Aorta (tissue), 5 donors: ENCODE measurements around the gene ARHGAP32. TPM values are rescaled to one million over a fixed set of nuclear protein-coding genes. Genes with fewer than 3 reads are reported as not detected.

Source experiments
- ATAC-seq: fragments of 200-7000 bp; cut with Tn5 transposase; one replicate; pipeline ENCODE4 v1.9.1; 2022; ENCODE audit warnings: moderate library complexity; ENCODE audit not compliant: low FRiP score
- DNase-seq, 2 donors: peaks; one replicate each; pipeline ENCODE4 v3.0.0-alpha.2; 2020
- H3K27ac ChIP-seq, 2 donors: one replicate each; pipeline ENCODE4 v1.5.1; 2013; ENCODE audit warnings: low read length in 2 of 2, mild to moderate bottlenecking in 2 of 2, moderate library complexity in 2 of 2, control low read depth in 1 of 2, inconsistent platforms in 1 of 2, low read depth in 1 of 2
- H3K27me3 ChIP-seq, 2 donors: one replicate each; pipeline ENCODE4 v1.6.1; 2013; ENCODE audit warnings: control low read depth in 1 of 2, low read length in 1 of 2, mild to moderate bottlenecking in 1 of 2, moderate library complexity in 1 of 2; ENCODE audit not compliant: insufficient read depth in 2 of 2, control insufficient read depth in 1 of 2
- H3K36me3 ChIP-seq, 2 donors: one replicate each; pipeline ENCODE4 v1.6.1; 2013; ENCODE audit warnings: control low read depth in 1 of 2, low read length in 1 of 2, mild to moderate bottlenecking in 1 of 2; ENCODE audit not compliant: insufficient read depth in 2 of 2, control insufficient read depth in 1 of 2
- H3K4me1 ChIP-seq, 2 donors: one replicate each; pipeline ENCODE4 v1.6.1; 2013; ENCODE audit warnings: low read length in 2 of 2, control low read depth in 1 of 2, mild to moderate bottlenecking in 1 of 2, moderate library complexity in 1 of 2; ENCODE audit not compliant: insufficient read depth in 2 of 2, control insufficient read depth in 1 of 2
- H3K4me3 ChIP-seq, 2 donors: one replicate each; pipeline ENCODE4 v1.5.1; 2013; ENCODE audit warnings: low read length in 2 of 2, control low read depth in 1 of 2, mild to moderate bottlenecking in 1 of 2
- H3K9me3 ChIP-seq: one replicate; pipeline ENCODE4 v1.6.1; 2013; ENCODE audit warnings: mild to moderate bottlenecking, low read length; ENCODE audit not compliant: control insufficient read depth
- WGBS, 2 donors: extraction: QIAGEN DNeasy Blood & Tissue Kit; methylation state at CpG; one replicate each; pipeline ENCODE4 v1.1.7; 2013; 5-methylcytosine and 5-hydroxymethylcytosine counted together
- intact Hi-C, 2 donors: fragments of 100-400 bp; cut with DNase I; formaldehyde crosslinking; loops; one replicate each; pipeline versions ENCODE4 v1.14.2 to v1.15.0; 2022
- polyA plus RNA-seq, 2 donors: library from polyadenylated mRNA; stranded (reverse); fragments of 200-250 nt; gene quantifications; one replicate each; pipeline ENCODE4 v1.2.3, GENCODE V29; 2013
- total RNA-seq, 2 donors: library from RNA; stranded (reverse); fragmentation: NEBNext Ultra II Directional; extraction: Animal tissue kit (Norgen Biotek cat#: 25700); gene quantifications; one replicate each; pipeline ENCODE4 v1.2.1, GENCODE V29; 2021
- donor health status: healthy with polysubstance abuse.
- donor health status: Bipolar disorder and iron deficiency.
- donor health status: DM: no; HTN: no; CAD: no.
- donor health status: DM: no; HTN: no; CAD: no.
- donor health status: DM: yes; HTN: yes; CAD: no.

ARHGAP32 gene
- total and polyA plus RNA-seq, 4 donors = 1.8 to 21.3 (median 8.9) TPM

DNA sequence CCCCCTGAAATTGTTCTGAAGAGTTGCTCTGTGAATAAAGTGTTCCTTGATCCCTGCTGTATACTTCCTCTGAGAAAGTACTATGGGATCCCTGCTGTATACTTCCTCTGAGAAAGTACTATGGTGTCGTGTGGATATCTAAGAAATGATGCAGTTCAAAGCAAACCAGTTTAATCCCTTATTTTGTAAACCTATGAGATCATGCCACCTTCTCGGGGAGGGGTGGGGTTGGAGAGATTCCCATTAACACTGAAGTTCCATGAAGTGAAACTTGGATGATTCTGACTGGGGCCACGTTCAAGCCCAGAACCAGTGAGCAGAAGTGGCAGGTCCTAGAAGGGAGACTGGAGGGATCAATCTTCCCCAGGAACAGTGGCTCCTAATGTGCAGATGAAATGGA is 236.5 kb downstream of the ARHGAP32 start:
- Histone ChIP-seq H3K36me3 (no peaks in the 10 kb centered on the region), H3K27ac (no peak overlapping the region), H3K4me3 (no peak overlapping the region), H3K4me1 (no peaks in the 10 kb centered on the region), H3K27me3 (no peaks in the 10 kb centered on the region), H3K9me3 (no peaks in the 10 kb centered on the region)
- ATAC-seq (no peak), DNase-seq (no peak)
- 35 to 61% methylated on average over 3 of the region's 3 CpGs for WGBS, 2 donors
- intact Hi-C loops = loop anchor here (1.0 to 2.0 kb wide), 2 partner anchors 71 to 72 kb away; no protein-coding TSS in a partner anchor

DNA sequence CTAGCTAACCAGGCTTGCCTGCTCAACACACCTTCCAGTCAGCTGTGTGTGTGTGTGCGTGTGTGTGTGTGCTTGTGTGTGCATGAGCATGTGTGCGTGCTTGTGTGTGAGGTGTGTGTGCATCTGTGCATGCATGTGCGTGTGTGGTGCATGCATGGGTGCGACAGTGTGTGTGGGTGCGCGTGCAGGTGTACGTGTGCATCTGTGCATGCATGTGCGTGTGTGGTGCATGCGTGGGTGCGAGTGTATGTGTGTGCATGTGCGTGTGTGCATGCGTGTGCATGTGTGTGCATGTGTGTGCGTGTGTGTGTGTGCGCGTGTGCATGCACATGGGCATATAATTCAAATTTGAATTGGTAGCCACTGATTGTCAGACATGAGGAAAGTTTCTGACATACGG is 239.0 kb downstream of the ARHGAP32 start:
- ATAC-seq (no peak), DNase-seq (no peak)
- 91 to 96% methylated on average over 16 of the region's 16 CpGs for WGBS, 2 donors
- intact Hi-C loops = no loop called here
- H3K9me3 ChIP-seq = no peaks in the 10 kb centered on the region
- H3K36me3 ChIP-seq = no peaks in the 10 kb centered on the region
- no peak overlapping the region for H3K27ac ChIP-seq
- no peaks in the 10 kb centered on the region for H3K4me1 ChIP-seq
- H3K27me3 ChIP-seq = no peaks in the 10 kb centered on the region
- H3K4me3 ChIP-seq = no peak overlapping the region

DNA sequence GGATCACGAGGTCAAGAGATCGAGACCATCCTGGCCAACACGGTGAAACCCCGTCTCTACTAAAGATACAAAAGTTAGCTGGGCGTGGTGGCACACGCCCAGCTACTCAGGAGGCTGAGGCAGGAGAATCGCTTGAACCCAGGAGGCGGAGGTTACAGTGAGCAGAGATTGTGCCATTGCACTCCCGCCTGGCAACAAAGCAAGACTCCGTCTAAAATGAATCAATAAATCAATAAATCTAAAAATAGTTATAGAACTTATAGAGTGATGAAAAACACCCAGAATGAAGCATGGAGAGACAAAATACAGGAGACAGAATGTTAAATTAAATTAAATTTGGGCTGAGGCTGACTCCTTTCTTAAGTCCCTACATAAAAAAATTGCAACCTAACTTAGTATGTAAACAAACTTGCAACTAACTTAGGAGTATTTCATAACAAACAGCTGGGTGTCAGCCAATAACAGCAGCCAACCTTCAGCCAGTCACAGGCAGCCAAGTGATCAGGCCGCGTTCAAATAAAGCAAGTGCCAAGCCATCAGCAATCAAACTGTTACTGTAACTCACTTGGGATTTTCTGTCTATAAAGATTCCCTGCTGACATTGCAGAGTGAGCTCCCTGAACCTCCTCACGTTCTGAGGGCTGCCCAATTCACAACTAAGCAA is 242.2 kb downstream of the ARHGAP32 start:
- no peaks in the 10 kb centered on the region for H3K4me1 ChIP-seq
- intact Hi-C loops = no loop called here
- 78 to 79% methylated on average over 13 of the region's 13 CpGs for WGBS, 2 donors
- no peaks in the 10 kb centered on the region for H3K36me3 ChIP-seq
- ATAC-seq = no peak
- no peak for DNase-seq
- no peaks in the 10 kb centered on the region for H3K27me3 ChIP-seq
- no peaks in the 10 kb centered on the region for H3K9me3 ChIP-seq
- H3K4me3 ChIP-seq = no peak overlapping the region
- no peak overlapping the region for H3K27ac ChIP-seq

DNA sequence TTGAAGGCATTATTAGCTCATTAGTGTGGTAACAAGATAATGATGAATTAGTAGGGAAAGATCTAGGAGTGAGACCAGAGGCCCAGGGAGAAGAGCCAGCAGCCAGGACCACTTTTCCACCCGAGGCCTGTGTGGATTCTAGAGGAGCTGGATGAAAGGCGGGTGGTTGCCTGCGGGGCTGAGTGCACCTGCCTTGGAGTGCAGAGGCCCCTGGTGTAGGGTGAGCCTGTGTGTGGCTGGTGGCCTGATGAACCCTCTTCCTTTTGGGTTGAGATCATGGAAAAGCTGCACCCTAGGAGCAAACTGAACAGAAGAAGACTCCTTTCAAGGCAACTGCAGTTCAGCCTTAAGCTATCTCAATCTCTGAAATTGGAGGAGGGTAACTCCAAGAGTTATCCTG is 243.5 kb downstream of the ARHGAP32 start:
- Histone ChIP-seq H3K27me3 (no peaks in the 10 kb centered on the region), H3K36me3 (no peaks in the 10 kb centered on the region), H3K4me1 (no peaks in the 10 kb centered on the region), H3K27ac (no peak overlapping the region), H3K9me3 (no peaks in the 10 kb centered on the region), H3K4me3 (no peak overlapping the region)
- DNase-seq (no peak), ATAC-seq (no peak)
- 54 to 66% methylated on average over 3 of the region's 3 CpGs for WGBS, 2 donors
- intact Hi-C loops = no loop called here

DNA sequence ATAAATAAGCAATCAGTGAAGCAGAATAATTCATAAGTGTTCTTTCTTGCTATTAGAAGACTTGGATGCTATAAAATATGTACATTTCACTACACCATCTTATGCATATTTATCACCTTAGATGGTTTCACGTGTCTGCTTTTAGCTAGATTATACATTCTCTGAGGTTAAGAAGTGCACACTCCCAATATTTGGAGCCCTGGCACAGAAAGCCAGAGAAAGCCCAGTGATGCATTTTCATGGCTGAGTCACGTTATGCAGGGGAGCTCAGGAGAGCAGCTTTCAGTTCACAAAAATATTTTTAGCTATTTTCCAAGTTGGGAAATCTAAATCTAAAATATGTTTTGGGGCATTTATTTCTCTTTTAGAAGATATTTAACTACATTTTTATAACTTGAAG is 244.4 kb downstream of the ARHGAP32 start:
- Histone ChIP-seq H3K4me1 (no peaks in the 10 kb centered on the region), H3K27ac (no peak overlapping the region), H3K4me3 (no peak overlapping the region), H3K36me3 (no peaks in the 10 kb centered on the region), H3K27me3 (no peaks in the 10 kb centered on the region), H3K9me3 (no peaks in the 10 kb centered on the region)
- ATAC-seq (no peak), DNase-seq (no peak)
- 39 to 47% methylated on average over 2 of the region's 2 CpGs for WGBS, 2 donors
- intact Hi-C loops = no loop called here

DNA sequence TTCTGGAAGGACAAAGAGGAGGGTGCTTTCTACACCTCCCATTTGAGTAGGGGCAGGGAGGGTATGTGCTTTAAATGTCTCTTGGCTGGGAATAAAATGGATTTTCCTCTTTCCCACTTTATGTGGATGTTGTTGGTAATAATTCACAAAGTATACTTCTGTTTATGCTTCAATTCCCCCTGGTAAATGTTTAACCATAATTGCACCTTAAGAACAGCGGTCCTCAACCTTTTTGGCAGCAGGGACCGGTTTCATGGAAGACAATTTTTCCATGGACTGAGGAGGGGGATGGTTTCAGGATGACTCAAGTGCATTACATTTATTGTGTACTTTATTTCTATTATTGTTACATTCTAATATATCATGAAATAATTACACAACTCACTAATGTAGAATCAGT is 245.5 kb downstream of the ARHGAP32 start:
- Histone ChIP-seq H3K9me3 (no peaks in the 10 kb centered on the region), H3K36me3 (no peaks in the 10 kb centered on the region), H3K4me3 (no peak overlapping the region), H3K27ac (no peak overlapping the region), H3K4me1 (no peaks in the 10 kb centered on the region), H3K27me3 (no peaks in the 10 kb centered on the region)
- ATAC-seq = no peak
- intact Hi-C loops = no loop called here
- WGBS, 2 donors = 95 to 99% methylated on average over 2 of the region's 2 CpGs
- DNase-seq = no peak

DNA sequence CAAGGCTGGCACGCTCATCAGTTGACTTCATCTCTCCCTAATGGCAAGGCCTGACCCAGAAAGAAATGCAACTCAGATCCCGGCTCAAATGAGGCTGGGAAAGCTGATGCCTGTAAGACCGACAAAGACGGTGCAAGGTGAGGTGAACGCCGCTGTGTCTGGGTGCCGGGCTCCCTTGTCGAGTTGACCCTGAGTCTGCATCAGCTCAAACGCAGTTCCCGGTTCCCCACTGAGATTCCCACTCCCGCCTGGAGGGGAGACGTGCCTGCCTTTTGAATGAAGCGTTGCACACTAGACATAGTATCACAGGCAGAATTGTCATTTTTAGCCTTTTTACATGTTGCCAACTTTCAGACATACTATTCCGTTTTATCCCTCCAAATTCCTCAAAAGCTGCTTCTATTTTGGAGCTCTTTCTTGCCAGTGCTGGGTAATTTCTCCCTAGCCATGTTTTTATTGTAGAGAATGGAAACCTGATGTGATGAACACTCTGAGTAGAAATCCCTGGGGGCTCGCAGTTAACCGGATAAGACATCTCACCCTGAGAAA is 248.6 kb downstream of the ARHGAP32 start:
- Histone ChIP-seq H3K27ac (no peak overlapping the region), H3K4me3 (no peak overlapping the region), H3K4me1 (no peaks in the 10 kb centered on the region), H3K27me3 (no peaks in the 10 kb centered on the region), H3K36me3 (no peaks in the 10 kb centered on the region), H3K9me3 (no peaks in the 10 kb centered on the region)
- intact Hi-C loops = no loop called here
- ATAC-seq (no peak), DNase-seq (no peak)
- WGBS, 2 donors = 63 to 71% methylated on average over 16 of the region's 16 CpGs

DNA sequence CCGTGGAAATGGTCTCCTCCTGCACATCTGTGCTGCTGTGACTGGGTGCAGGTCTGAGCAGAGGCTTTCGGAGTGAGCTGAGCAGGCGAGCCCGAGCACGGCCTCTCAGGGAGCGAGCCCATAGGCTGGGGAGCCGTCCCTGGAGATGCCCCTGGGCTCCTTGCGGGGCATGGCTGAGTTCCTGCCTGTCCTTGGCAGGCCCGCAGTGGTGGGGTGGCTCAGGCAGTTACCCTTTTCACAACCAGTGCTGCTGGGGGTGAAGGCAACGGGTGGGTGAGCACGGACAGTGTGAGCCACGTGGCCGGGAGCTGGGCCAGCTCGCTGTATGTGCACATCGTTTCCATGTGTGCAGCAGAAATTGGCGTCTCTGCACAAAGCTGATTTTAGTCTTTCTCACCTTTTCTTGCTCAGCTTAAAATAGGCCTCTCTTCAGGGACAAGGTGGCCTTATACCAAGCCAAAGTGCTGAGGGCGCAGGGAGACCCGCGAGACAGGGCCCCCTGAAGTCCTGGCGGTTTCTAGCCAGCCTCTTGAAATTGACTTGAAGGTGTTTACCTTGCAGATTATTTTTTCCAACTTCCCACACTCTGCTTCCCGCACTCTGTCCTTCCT is 249.2 kb downstream of the ARHGAP32 start, which contains the start of gene TP53AIP1:
Gene TP53AIP1 (minus strand): TSS at position 55 of the 611 bp plus-strand sequence. CDS start 5,053 bp downstream, outside the sequence.
- ATAC-seq (no peak), DNase-seq (no peak)
- intact Hi-C loops = no loop called here
- Histone ChIP-seq H3K9me3 (no peaks in the 10 kb centered on the region), H3K27ac (no peak within 1 kb of the TSS), H3K4me3 (no peak within 1 kb of the TSS), H3K27me3 (no peaks in the 10 kb centered on the region), H3K4me1 (no peaks in the 10 kb centered on the region), H3K36me3 (no peaks in the 10 kb centered on the region)
- WGBS, 2 donors = 87 to 93% methylated on average over 21 of the region's 21 CpGs

DNA sequence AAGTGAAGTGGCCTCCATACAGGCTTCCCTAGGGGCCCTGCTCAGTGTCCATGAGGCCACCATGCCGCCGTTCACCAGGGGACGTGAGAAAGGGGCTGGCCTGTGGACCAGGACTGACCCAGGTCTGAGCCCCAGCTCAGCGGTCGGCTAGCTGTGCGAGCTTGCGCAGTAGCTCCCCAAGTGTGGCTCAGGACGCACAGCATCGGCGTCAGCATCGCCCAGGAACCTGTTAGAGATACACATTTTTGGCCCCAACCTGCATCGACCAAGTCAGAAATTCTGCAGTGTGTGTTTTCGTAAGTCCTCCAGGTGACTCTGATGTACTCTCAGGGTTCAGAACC is 249.9 kb downstream of the ARHGAP32 start:
- Histone ChIP-seq H3K9me3 (no peaks in the 10 kb centered on the region), H3K4me1 (no peaks in the 10 kb centered on the region), H3K4me3 (no peak overlapping the region), H3K36me3 (no peaks in the 10 kb centered on the region), H3K27ac (no peak overlapping the region), H3K27me3 (no peaks in the 10 kb centered on the region)
- no peak for DNase-seq
- no peak for ATAC-seq
- intact Hi-C loops = no loop called here
- WGBS, 2 donors = 96% methylated on average over 13 of the region's 13 CpGs
